GM12878 (cell line): ENCODE measurements around the gene SACS. TPM values are rescaled to one million over a fixed set of nuclear protein-coding genes. Genes with fewer than 3 reads are reported as not detected.

Experiments
- ATAC-seq: fragments of 200-7000 bp; cut with Tn5 transposase; 3 replicates; pipeline ENCODE4 v1.9.1; 2020; ENCODE audit warnings: mild to moderate bottlenecking, moderate library complexity
- BruUV-seq: library from RNA; stranded (reverse); fragments of 400-500 nt; replicated peaks from 2 replicates; lab custom pipeline; 2021; lab: Mats Ljungman, UMichigan
- CTCF ChIA-PET: fragments of 300-600 bp; sonication (Branson Sonifier 250); formaldehyde crosslinking; extraction: SDS; loops from one replicate; lab custom pipeline; 2021; ENCODE audit warnings: inconsistent platforms; lab: Yijun Ruan, JAX
- POLR2A ChIA-PET: fragments of 350-600 bp; formaldehyde crosslinking; extraction: SDS; loops from one replicate; lab custom pipeline; 2021; ENCODE audit warnings: inconsistent platforms; lab: Charles Lee
- RAD21 ChIA-PET: fragments of 300-600 bp; sonication (Branson Sonifier 250); formaldehyde crosslinking; loops from one replicate; lab custom pipeline; 2023; ENCODE audit warnings: antibody characterized with exemption; ENCODE audit not compliant: unreplicated experiment; lab: Charles Lee
- SMC1A ChIA-PET: fragments of 300-600 bp; sonication (Branson Sonifier 250); formaldehyde crosslinking; loops from one replicate; lab custom pipeline; 2023; ENCODE audit not compliant: unreplicated experiment, uncharacterized antibody; lab: Charles Lee
- DNase-seq: peaks from one replicate; pipeline ENCODE4 v3.0.0-alpha.2; 2011; ENCODE audit warnings: low read depth, low spot score
- FAIRE-seq: peaks from 3 replicates; lab custom pipeline; 2011; peaks lifted over from hg19 to GRCh38; lab: Jason Lieb, UNC
- H2AFZ ChIP-seq: 2 replicates; pipeline ENCODE4 v1.6.0; 2011; ENCODE audit warnings: low read depth, low read length, control low read depth; ENCODE audit not compliant: control insufficient read depth
- H3K27ac ChIP-seq: 2 replicates; pipeline ENCODE4 v1.5.1; 2011; ENCODE audit warnings: control low read depth; ENCODE audit not compliant: control insufficient read depth, insufficient read depth
- H3K27me3 ChIP-seq, 2 experiments: replicated peaks in 1 of 2; 2 replicates each; pipeline versions ENCODE4 v1.6.0 to v1.6.1; 2011; ENCODE audit warnings: low read length in 1 of 2; ENCODE audit not compliant: control insufficient read depth in 2 of 2, insufficient read depth in 2 of 2
- H3K36me3 ChIP-seq, 2 experiments: 2 replicates each; pipeline ENCODE4 v1.5.1; 2011; ENCODE audit warnings: low read length in 1 of 2; ENCODE audit not compliant: control insufficient read depth in 2 of 2, insufficient read depth in 2 of 2
- H3K4me1 ChIP-seq: 2 replicates; pipeline ENCODE4 v1.6.1; 2011; ENCODE audit warnings: mild to moderate bottlenecking, low read length, moderate library complexity, mixed read lengths; ENCODE audit not compliant: control insufficient read depth, insufficient read depth
- H3K4me2 ChIP-seq: 2 replicates; pipeline ENCODE4 v1.6.0; 2011; ENCODE audit warnings: control low read depth; ENCODE audit not compliant: control insufficient read depth, insufficient read depth
- H3K4me3 ChIP-seq: fragments of 200-600 bp; sonication (generic); 2 replicates; pipeline ENCODE4 v1.5.1; 2016
- H3K79me2 ChIP-seq: 2 replicates; pipeline ENCODE4 v1.6.0; 2011; ENCODE audit warnings: low read length; ENCODE audit not compliant: control insufficient read depth, insufficient read depth
- H3K9ac ChIP-seq: 2 replicates; pipeline ENCODE4 v1.8.0; 2011; ENCODE audit warnings: low read length, control low read depth, mixed read lengths; ENCODE audit not compliant: control insufficient read depth, insufficient read depth
- H3K9me3 ChIP-seq: replicated peaks from 3 replicates; pipeline ENCODE4 v1.5.1; 2011; ENCODE audit warnings: mild to moderate bottlenecking, low read length; ENCODE audit not compliant: control insufficient read depth, insufficient read depth
- H4K20me1 ChIP-seq: 2 replicates; pipeline ENCODE4 v1.6.0; 2011; ENCODE audit not compliant: control insufficient read depth, insufficient read depth
- MEF2B ChIP-seq: fragments of 450-650 bp; IDR thresholded peaks from 2 replicates; pipeline ENCODE4 v1.6.1; 2018; ENCODE audit warnings: mild to moderate bottlenecking, moderate library complexity; ENCODE audit not compliant: partially characterized antibody, poor library complexity, severe bottlenecking
- NKRF ChIP-seq: fragments of 450-650 bp; conservative IDR thresholded peaks from 2 replicates; pipeline ENCODE4 v1.6.1; 2017; ENCODE audit warnings: mild to moderate bottlenecking, moderate library complexity
- NR2F1 ChIP-seq: fragments of 450-650 bp; conservative IDR thresholded peaks from 2 replicates; pipeline ENCODE4 v1.6.1; 2017; ENCODE audit warnings: mild to moderate bottlenecking
- PRDM15 ChIP-seq: fragments of 450-650 bp; formaldehyde crosslinking; IDR thresholded peaks from 2 replicates; pipeline ENCODE4 v1.4.0; 2020; ENCODE audit warnings: mild to moderate bottlenecking, moderate library complexity
- SREBF2 ChIP-seq: IDR thresholded peaks from 2 replicates; pipeline ENCODE4 v1.6.1; 2012; ENCODE audit warnings: mild to moderate bottlenecking, low read length
- ZBED1 ChIP-seq: IDR thresholded peaks from 2 replicates; pipeline ENCODE4 v1.6.1; 2016; ENCODE audit warnings: borderline replicate concordance
- WGBS: methylation state at CpG from one replicate; pipeline ENCODE4 v1.1.6; 2016; ENCODE audit warnings: low lambda C conversion rate; ENCODE audit not compliant: insufficient replicate concordance, insufficient coverage; ENCODE audit errors: missing lambda C conversion rate; 5-methylcytosine and 5-hydroxymethylcytosine counted together
- in situ Hi-C: fragments of 300-500 bp; cut with MboI; formaldehyde crosslinking; loops from 9 replicates; pipeline ENCODE4 v1.14.3; 2018; ENCODE audit warnings: mixed read lengths
- intact Hi-C: fragments of 100-400 bp; cut with micrococcal nuclease; formaldehyde crosslinking; loops from one replicate; pipeline ENCODE4 v1.14.2; 2022; ENCODE audit not compliant: unreplicated experiment
- polyA plus RNA-seq, 11 experiments: library from polyadenylated mRNA; depleted of rRNA in 4 of 11; unstranded in 6 of 11; stranded (reverse) in 5 of 11; fragments of >200 nt; fragmentation: Nextera tagmentation in 4 of 11; fragmentation: Illumina TruSeq in 1 of 11; extraction: Ambion mirVana in 4 of 11; extraction: Trizol in 1 of 11; gene quantifications; 1 replicate in 1 of 11; 2 replicates in 10 of 11; pipeline versions ENCODE4 v1.2.1 to v1.2.3, GENCODE V29; 2011 to 2016; ENCODE audit warnings: inconsistent platforms in 2 of 11, missing spikeins in 2 of 11, low read depth in 1 of 11
- total RNA-seq, 4 experiments: library from RNA; depleted of rRNA in 3 of 4; stranded (reverse); fragments of >200 nt in 3 of 4; fragmentation: Illumina TruSeq in 1 of 4; extraction: Trizol in 1 of 4; gene quantifications; 2 replicates each; pipeline versions ENCODE4 v1.2.1 to v1.2.3, GENCODE V29; 2013 to 2021

The SACS gene
- total and polyA plus RNA-seq, 10 of the 15 experiments (the other 5 are each of a cell fraction or from before 2014, with no cell fraction given) = 9.9 to 74.9 (median 22.1) TPM

GRCh38 chr13:23437916-23438315 is 4.4 kb upstream of the SACS start:
- ChIA-PET SMC1A (no interaction called here), POLR2A (no interaction called here), RAD21 (no interaction called here)
- Histone ChIP-seq H3K36me3 (no peaks in the 10 kb centered on the region), H3K4me1 (no peaks in the 10 kb centered on the region), H3K9me3 (no peaks in the 10 kb centered on the region), H3K27me3 (no peaks in the 10 kb centered on the region; a peak in 1 of 4 replicates), H2AFZ (no peak overlapping the region), H3K4me3 (no peak overlapping the region), H3K79me2 (no peaks in the 10 kb centered on the region)
- no peak for ATAC-seq
- 60% methylated on average over 4 of the region's 4 CpGs for WGBS
- no peak for DNase-seq
- in situ Hi-C loops = no loop called here
- no peak for TF ChIP-seq NKRF
- TF ChIP-seq MEF2B = no peak
- TF ChIP-seq ZBED1 = no peak
- no peak for TF ChIP-seq NR2F1
- no peak for TF ChIP-seq SREBF2
- TF ChIP-seq PRDM15 (CRISPR knock-in tag) = no peak
- TF ChIP-seq, all 136 proteins: peak for 0
- BruUV-seq = no TSS peak
- CTCF ChIA-PET = no interaction called here
- H3K4me2 ChIP-seq = no peak overlapping the region
- intact Hi-C loops = no loop called here
- no peaks in the 10 kb centered on the region for H4K20me1 ChIP-seq
- no peak overlapping the region for H3K27ac ChIP-seq
- FAIRE-seq = no peak
- H3K9ac ChIP-seq = no peak overlapping the region
